Body of pancreas (tissue), 4 donors: ENCODE measurements around the gene GSTO2.

Experiments used
- POLR2A ChIP-seq, 3 donors: fragments of 450-650 bp; IDR thresholded peaks; one replicate each; pipeline ENCODE4 v1.6.1; 2016; ENCODE audit warnings: antibody characterized with exemption in 3 of 3, mild to moderate bottlenecking in 2 of 3
- TF ChIP-seq, protein P1 (sequence below), 7 experiments: fragments of 450-650 bp in 4 of 7; fragments of 200-600 bp in 3 of 7; sonication (generic) in 3 of 7; IDR thresholded peaks; one replicate each; pipeline ENCODE4 v1.5.1; 2016 to 2019; ENCODE audit warnings: antibody characterized with exemption in 7 of 7

DNA sequence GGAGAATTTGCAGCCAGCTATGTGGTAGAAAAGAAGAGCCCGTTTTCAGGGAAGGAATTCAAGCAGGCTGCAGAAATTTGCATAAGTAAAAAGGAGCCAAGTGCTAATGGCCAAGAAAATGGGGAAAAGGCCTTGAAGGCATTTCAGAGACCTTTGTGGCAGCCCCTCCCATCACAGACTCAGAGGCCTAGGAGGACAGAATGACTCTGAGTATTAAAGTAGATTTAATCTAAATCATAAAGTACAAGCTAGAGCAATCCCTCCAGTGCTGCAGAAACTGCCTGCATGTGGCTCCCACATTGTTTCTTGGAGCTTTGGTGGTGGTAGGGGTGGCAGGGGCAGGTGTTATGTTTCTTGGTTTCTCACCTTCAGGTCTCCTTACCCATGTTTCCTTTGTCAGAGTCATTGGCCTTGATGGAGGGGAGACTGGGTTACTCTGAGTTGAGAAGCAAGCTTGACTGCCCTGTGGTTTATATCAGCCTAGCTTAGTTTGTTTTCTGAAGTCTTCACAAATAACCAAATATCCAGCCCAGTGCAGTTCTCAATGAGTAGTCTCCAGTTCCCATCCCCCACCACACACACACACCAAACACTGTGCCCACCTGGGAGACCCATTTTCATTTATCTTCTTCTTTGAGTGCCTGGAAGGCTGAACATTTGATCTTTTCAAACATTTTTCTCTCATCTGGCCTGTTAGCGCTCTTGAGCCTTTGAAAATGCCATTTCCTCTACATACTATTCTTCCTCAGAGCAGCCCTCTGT, 34.8 kb downstream of the GSTO2 start:
- TF ChIP-seq, protein P1, sequence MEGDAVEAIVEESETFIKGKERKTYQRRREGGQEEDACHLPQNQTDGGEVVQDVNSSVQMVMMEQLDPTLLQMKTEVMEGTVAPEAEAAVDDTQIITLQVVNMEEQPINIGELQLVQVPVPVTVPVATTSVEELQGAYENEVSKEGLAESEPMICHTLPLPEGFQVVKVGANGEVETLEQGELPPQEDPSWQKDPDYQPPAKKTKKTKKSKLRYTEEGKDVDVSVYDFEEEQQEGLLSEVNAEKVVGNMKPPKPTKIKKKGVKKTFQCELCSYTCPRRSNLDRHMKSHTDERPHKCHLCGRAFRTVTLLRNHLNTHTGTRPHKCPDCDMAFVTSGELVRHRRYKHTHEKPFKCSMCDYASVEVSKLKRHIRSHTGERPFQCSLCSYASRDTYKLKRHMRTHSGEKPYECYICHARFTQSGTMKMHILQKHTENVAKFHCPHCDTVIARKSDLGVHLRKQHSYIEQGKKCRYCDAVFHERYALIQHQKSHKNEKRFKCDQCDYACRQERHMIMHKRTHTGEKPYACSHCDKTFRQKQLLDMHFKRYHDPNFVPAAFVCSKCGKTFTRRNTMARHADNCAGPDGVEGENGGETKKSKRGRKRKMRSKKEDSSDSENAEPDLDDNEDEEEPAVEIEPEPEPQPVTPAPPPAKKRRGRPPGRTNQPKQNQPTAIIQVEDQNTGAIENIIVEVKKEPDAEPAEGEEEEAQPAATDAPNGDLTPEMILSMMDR (IDR thresholded peaks at IDR 0.05) = no peak
- no peak for TF ChIP-seq POLR2A (IDR thresholded peaks at IDR 0.05)
